Middle frontal gyrus (tissue), 1 donor: ENCODE results near the gene GRPEL1.

Source experiments
- DNase-seq: peaks from one replicate; pipeline ENCODE4 v3.0.0-alpha.2; 2015; ENCODE audit warnings: low spot score; ENCODE audit errors: extremely low spot score

The GRPEL1 gene

GRCh38 chr4:7066006-7066405 lies 1.9 kb downstream of the GRPEL1 start:
- no peak for DNase-seq

GRCh38 chr4:7063362-7063761 lies 4.5 kb downstream of the GRPEL1 start:
- no peak for DNase-seq

- no peak for DNase-seq
These were observed 5.0 kb downstream of the GRPEL1 start for GRCh38 chr4:7062816-7063215.

- no peak for DNase-seq
These were observed 6.0 kb downstream of the GRPEL1 start for GRCh38 chr4:7061815-7062214.

GRCh38 chr4:7060346-7061150 lies 7.3 kb downstream of the GRPEL1 start:
- DNase-seq: no peak

GRCh38 chr4:7059662-7060061 lies 8.2 kb downstream of the GRPEL1 start:
- DNase-seq: no peak

- no peak for DNase-seq
These were observed 9.1 kb downstream of the GRPEL1 start for GRCh38 chr4:7058792-7059191.

GRCh38 chr4:7055990-7056325 lies 11.9 kb downstream of the GRPEL1 start:
- no peak for DNase-seq

- no peak for DNase-seq
These were observed 12.5 kb downstream of the GRPEL1 start for GRCh38 chr4:7055111-7055989.

- no peak for DNase-seq
These were observed 13.6 kb downstream of the GRPEL1 start for GRCh38 chr4:7054106-7054880.

GRCh38 chr4:7052923-7053715 lies 14.7 kb downstream of the GRPEL1 start:
- no peak for DNase-seq

GRCh38 chr4:7052313-7052712 lies 15.6 kb downstream of the GRPEL1 start:
- no peak for DNase-seq

GRCh38 chr4:7051905-7052304 lies 16.0 kb downstream of the GRPEL1 start:
- no peak for DNase-seq

- no peak for DNase-seq
These were observed 16.7 kb downstream of the GRPEL1 start for GRCh38 chr4:7051144-7051495.

GRCh38 chr4:7050481-7051143 lies 17.3 kb downstream of the GRPEL1 start:
- DNase-seq: no peak

GRCh38 chr4:7049739-7050138 lies 18.1 kb downstream of the GRPEL1 start:
- DNase-seq: no peak

GRCh38 chr4:7049295-7049694 lies 18.6 kb downstream of the GRPEL1 start:
- no peak for DNase-seq

- no peak for DNase-seq
These were observed 19.2 kb downstream of the GRPEL1 start for GRCh38 chr4:7048642-7049041.

GRCh38 chr4:7046971-7047370 lies 20.9 kb downstream of the GRPEL1 start:
- no peak for DNase-seq
